HG02943 (cell line): ENCODE results near the gene TMEM119.

Experiments
- ATAC-seq: cut with Tn5 transposase; IDR thresholded peaks from one replicate; pipeline ENCODE4 v1.9.1; 2021; ENCODE audit warnings: mild to moderate bottlenecking, low read depth, moderate library complexity; ENCODE audit not compliant: unreplicated experiment

Gene TMEM119, protein sequence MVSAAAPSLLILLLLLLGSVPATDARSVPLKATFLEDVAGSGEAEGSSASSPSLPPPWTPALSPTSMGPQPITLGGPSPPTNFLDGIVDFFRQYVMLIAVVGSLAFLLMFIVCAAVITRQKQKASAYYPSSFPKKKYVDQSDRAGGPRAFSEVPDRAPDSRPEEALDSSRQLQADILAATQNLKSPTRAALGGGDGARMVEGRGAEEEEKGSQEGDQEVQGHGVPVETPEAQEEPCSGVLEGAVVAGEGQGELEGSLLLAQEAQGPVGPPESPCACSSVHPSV

DNA sequence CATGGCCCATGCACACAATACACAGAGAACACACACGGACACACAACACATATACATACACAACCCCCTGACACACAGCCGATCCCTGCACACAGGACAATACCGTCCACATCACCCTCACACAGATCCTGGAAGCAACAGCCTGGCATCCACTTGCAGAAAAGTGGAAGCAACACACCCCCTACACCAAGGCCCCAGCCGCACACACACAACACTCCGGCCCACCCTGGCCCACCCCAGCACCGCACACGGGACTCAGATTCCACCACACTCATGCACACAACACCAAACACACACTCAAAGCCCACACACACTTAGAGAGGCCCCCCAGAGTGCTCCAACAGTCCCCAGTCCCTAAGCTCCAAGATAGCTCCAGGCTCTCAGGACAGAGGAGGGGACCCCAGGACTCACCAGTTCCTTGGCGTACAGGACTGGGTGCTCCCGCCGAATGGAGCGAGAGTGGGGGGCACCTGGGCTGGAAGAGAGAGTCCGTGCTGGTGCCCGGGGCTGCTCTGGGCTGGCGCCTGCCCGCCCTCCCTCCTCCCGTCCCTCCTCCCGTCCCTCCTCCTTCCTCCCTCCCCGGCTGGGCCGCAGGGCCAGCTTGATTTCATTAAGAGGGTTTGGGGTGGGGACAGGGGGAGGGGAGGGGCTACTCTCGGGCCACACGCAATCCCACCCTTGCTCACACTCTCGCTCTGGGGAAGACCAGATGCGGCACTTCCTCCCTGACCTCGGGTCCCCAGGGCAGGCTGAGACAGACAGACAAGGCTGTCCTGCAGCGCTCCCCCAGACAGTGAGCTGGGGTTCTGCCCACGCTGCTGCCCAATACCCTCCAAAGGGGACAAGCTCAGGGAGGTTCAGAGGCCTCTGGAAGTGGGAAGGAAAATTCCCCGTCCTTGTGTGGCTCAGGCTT lies at the start of gene TMEM119:
TSS of gene TMEM119 (minus strand) at position 526 of the 913 bp plus-strand sequence. CDS start 5,701 bp downstream, outside the sequence.
- ATAC-seq = no peak

DNA sequence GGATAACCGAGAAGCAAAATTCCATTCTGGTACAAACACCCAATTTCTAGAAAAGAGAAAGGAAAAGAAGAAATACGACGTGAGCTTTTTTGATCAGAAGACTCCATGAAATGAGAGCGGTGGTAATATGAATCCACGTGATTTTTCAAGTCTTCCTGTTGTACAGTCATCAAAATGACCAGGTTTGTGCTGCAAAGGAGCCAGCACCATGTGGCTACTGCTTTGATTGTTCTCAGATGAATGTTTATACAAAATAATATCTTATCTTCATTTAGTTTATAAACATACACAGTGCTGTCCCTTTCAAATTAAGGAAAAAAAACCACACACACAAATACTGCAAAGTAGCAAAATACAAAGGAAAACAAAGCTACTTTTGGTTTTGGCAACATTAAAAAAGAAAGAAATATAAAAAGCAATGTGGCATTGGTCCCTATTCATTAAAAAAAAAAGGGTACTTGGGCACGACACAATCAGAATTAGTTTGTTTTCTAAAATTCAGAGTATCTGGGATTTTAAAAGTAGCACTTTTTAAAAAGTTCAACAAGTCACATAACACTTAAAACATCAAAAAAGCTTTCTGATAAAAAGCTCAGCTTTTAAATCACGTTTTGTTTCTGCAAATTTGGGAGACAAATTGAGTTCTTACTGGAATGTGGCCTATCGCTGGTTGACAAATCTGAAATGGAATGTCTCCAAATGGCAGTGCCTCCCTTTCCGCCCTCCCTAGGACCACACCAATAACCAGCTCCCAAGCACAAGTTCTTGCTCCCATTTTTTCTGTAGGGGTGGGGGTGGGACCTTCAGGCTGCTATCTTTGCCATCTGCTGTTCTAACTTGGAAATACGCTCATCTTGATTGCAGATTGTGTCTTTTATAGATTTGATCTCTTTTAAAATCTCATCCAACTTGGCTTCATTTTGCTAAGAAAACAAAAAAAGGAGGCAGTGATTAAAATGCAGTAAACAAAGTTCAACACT lies 49.0 kb upstream of the TMEM119 start:
- ATAC-seq = no peak

DNA sequence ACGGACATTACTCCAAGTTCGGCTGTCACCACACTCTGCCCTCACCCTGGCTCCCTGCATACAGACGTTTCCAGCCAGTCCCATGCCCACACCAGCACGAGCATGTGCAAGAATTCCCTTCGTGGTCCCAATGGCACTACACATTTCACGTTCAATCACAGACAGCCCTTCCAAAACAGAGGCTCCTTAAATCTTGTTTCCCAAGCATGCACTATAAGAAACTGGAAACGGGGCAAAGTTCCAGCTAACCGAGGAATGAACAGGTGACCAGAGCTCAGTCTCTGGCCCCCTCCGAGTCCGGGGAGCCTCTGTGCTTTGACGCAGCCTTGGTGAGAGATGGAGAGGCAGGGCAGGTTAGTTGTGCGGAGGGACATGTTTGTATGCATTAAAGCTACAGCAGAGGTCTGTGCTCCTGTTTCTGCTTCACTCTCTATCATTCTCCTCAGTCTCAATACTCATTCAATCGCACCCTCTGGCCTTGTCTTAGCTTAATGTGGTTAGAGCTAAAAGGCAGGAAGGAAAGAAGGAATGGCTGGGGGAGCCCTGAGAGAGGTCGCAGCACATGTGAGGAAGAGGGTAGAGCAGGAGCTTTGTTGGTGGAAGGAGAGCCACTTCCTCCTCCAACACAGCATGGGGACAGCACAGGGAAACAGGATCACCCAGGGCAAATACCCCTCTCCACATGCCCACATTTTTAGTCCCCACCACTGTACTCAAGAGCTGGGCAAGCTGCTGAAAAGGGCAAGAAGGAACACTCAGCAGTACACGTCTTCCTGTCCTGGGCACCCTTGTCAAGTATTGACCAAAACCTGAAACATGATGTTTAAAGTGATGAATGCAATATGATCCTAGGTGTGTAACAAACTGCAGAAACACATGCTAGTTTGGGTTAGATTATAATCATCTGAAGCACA lies 48.1 kb upstream of the TMEM119 start:
- no peak for ATAC-seq

DNA sequence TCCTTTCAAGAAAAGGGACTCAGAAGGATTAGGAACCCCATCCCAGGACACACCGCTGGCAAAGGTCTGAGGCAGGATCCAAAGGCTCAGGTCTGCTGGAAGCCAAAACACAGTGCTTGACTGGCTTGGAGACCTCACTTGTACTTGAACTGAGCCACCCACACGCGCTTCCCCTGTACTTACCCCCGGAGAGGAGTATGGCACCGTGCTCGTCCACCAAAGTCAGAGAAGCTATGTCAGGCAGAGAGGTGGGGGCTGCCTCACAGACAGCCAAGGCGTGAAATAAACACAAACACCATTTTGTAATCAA lies 46.9 kb upstream of the TMEM119 start:
- ATAC-seq = no peak

DNA sequence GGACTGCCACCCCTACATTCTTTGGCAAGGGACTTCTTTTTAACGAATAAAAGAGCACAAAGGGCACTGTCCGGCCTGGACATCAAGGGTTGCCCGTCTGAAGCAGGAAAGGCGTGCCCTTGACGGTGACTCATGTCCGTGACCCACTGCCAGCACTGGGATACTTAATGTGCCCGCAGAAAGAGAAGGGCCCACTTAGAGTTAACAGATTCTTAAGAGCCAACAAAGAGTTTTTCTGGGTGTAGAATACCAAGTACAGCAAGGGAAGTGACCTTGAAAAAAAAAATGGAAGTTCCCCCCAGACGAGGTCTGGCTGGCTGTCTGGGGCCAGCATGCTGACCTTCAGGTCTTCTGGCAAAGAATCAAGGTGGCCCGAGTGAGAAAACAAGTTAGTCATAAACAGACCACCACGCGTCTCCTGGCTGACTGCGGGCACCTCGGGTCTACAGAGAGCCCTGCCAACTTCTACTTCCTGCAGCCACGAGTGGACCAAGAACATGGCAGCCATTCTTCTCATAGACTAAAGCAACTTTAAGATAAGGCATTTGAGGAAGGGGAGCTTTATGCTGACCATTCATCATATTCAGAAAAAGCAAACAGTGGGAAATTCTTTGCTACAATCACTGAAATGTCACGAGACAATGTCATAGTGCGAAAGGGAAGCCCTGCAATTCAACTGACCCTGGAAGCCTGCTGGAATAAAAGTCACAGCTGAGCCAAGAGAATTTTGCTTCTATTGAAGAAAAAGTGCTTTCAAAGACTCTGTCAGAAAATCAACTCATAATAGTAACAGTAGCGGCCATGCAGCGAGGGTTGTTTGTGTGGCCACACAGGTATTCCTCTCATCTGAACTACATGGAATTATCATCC lies 46.3 kb upstream of the TMEM119 start:
- ATAC-seq = no peak

DNA sequence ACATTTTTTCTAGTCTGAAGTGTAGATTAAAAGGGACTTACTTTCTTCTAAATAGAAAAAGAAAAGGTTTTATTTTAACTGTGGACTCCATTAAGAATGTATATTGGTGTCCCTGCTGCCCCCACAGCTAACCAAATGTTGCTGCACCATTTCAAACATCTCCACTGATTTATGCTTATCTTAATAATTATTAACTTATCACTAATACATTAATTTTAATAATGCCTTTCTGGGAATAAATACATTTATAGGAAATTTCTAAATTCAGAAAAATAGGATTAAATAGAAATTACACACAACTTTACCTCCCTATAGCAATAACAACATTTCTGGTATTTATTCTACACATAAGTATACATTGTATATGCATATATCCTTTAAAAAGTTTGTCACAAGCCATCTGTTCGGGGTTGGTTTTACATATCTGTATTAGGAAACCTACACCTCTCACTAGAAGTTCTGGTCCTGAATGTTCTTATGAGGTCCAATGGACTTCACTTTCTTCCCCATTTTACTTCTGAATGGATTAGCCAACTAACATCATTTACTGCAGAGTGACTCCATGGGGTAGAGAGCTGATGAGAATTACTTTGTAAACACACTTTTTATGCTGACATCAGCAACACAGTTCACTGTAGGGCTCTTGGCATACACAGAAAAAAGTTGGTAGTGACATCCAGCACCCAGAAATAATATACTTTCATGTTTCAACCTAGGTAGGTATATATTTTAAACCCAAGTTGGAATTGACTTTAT lies 45.2 kb upstream of the TMEM119 start:
- no peak for ATAC-seq

DNA sequence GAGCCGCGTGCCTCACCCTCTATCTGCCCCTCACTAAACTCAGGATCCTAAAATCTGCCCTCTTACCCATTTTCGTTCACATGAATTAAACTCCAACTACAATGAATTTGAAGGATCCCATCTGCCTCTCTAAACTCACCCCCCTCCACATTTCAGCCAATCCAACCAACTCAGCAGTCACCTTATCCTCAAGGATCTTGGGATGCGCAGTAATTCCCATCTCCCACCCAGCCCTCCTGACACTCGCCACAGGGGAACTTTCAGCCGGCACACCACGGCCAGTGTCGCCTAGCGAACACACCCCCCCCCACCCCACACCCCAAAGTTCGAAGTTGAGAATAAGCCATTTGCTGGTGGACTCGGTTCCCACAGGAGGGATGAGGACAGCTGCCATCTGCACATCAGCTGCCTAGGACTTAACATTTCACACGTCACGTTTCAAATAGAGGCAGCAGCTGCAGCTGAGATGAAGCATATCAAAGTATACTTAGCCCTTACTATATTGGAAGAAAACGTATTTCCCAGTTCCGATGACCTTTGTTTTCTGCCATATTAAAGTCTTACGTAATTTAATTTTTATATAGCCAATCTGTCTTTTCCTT lies 44.5 kb upstream of the TMEM119 start:
- no peak for ATAC-seq

DNA sequence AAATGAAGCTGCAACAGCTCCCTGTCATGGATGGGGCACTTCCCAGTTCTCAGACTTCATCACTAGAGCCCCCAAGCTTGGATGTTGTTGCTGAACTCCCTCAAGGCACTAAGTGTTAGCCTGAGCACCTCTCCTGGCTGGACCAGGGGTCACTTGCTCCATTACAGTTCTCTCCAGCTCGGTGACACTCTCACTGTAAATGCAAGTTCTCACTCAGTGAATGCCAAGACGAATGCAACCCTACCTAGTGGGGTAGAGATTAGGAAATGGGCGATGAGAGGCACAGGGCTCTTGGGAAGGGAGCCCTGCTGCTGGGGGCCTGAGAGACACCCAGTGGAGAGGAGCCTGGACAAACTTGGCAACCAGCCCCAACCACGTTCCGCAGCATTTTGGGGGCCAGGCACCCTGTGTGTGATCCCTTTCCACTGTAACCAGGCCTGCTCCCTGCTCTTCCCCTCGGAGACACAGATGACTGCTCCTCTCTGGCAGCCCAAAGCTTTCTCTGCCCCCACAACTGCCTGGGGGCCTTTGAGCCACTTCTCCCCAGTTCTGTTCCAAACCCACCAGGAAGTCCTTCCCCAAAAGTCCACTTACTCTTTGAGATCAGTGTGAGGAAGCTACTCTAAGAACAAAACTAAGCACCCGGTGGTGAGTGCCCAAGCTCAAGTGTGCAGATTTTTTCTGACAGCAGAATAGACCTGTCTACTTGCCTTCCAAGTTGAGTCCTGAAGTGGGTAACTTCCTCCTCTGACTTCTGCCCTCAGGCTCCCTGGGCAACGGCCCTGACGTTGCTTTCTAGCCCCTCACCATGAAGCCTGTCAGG lies 43.8 kb upstream of the TMEM119 start:
- no peak for ATAC-seq

DNA sequence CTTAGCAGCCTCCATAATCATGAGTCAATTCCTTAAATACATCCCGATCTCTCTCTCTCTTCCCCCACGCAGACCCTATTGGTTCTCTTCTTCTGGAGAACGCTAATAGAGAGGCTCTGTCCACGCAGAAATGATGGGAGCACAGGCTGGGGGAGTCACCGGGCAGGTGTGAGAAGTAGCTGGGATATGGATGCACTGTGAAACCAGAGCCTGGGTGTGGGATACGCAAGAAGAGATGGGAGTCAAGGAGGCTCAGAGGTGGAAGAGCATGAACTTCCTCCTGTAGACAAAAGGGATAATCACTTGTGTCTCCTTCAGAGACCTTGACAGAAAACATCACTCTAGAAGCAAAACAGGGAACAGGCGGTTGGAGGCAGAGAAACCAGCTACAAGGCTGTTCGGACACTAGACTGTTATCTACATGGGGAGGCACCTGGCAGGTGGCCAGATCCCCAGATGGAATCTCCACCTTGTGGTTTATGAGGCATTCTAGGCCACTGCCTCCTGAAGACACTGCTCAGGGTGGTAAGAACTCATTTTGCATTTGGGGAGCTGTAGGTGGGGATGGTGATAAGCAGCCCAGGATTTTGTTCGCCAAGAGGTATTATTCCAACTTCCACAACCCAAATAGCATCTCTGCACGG lies 43.0 kb upstream of the TMEM119 start:
- ATAC-seq = no peak

DNA sequence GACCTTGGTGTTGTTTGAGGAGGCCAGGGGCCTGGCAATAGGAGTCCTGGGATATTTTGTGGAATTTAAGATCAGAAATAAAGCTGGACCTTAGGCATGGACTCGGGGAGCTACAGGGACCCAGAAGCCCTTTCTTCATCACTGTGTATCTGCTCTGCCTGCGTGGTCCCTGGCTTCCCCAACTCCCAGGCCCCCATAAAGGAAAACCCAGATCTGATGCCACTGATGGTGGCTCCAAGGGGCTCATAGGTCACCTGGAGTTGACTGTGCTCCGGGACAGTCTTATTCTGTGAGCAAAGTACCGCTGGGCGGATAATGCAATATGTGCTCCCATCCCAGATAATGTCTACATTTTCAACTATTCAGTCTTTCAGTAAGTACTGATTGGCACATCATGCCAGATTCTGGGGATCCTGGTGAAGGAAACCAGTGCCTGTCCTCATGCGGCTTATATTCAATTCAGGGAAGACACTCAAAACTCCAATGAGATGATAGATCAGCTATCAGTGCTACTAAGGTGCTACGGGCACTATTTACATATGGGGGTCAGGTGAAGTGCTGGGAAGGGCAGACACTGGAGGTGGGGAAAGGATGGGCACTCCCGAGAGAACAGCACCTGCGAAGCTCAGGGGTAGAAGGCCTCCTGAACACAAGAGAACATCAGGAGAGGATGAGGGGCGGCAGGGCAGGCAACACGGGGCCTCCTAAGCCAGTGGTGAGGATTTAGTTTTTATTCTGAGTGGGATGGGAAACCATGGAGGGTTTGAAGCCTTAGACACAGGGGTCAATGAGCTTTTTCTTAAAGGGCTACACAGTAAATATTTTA lies 41.3 kb upstream of the TMEM119 start:
- no peak for ATAC-seq

DNA sequence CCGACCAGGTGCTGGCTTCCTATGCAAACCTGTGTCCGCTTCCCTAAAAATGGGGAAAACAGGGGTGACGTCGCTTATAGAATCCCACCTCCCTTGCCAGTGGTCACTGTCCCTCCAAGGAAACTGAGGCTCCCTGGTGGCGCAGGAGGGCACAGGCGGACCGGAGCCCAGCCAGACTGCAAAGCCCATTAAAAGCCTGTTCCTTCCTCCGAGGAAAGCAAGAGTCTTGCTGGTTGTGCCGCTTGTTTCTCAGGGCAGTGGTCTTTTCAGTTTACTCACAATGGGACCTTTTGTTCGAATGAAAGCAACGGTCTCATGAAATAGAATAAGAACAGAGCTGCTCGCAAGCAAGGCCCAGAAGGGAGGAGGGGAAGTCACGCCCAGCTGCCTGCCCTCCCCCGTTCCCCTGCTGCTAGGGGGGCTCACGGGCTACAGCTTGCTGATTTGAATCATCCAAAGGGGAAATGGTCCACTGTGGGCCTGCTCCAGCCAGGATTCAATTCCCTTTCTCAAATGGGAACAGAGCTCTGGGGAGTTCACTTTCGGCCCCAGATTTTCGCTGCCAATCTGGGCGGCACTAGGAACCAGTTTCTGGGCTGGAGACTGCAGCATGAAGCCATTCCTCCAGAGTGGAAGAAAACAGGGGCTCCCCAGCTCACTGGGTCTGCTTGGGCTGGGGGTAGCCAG lies 40.4 kb upstream of the TMEM119 start:
- ATAC-seq = no peak

DNA sequence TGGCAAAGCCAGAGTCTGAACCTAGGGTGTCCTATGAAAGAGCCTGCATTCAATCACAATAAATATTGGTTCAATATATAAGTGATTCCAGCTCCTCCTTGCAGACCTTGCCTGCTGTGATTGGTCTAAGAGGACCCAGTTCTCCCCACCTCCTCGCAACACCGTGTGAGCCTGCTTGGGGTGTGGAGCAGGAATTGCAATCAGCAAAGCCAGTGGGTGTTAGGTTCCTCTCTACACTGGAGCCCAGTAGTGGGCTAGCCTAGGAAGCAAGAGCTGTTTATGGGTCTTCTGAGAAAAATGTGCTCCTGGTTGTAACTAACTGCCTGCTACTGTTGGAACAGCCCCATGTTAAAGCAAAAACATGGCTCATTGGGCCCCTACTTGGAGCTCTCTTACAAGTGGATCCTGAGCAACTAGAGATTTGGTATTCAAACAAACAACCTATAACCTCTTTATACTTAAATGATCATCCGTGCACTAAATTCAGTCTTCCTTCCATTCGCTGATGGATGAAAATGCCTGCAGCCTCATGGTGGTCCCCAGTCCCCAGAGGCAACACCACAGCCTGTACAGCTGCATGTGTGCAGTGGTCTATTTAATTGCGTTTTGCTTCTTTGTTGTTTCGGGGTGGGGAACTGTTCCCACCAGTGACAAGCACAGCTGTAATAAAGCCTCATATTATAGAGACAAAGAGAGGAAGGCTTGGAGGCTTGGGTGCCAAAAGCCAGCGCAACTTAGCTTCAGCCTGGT lies 39.5 kb upstream of the TMEM119 start:
- ATAC-seq = no peak

DNA sequence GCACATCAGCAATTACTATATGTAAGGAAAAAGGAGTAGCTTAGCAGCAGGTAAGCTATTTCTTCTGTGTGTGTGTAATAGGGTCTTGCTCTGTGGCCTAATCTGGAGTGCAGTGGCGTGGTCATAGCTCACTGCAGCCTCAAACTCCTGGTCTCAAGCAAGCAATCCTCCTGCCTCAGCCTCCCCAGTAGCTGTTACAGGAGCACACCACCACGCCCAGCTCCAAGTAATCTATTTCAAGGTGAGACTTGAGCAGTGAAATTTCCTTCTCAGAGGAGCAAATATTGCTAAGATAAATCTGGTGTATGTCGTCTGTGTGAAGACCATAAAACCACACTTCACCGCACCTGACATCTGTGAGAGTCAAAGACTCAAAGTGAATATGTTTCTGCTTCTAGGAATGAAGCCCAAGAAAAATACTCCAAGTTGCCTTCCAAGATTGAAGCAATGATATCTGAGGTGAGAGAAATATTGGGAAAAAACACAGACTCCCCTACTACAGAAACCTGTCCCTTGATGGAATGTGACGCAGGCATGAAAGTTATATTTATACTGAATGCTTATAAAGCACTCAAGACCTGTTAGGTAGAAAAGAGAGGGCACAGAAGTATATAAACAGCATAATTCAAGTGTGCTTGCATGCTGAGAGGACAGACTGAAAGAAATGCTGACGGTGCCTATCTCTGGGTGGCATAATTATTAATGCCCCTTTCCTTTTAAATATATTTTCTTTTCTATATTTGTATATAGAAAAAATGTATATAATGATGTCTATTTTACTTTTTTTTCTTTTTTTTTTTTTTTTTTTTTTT lies 38.3 kb upstream of the TMEM119 start:
- ATAC-seq = no peak
